ENCODE results near the gene TLR7.

DNA sequence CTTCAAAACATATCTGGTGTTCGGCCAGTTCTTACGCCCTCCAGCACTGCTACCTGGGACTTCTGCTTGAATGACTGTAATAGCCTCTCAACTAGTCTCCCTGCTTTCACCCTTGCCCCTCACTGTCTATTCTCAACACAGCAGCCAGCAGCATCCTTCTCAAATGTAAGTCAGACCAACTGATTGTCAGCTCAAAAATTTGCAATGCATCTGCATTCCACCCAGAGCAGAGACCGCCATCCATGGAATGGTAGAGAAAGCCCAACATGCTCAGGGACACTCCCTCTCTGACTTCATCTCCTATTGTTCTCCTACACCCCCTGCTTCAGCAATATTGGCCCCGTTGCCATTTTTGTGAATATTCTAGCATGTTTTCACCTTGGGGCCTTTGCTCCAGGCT, 5.9 kb downstream of the TLR7 start:
- TF ChIP-seq, protein P1, sequence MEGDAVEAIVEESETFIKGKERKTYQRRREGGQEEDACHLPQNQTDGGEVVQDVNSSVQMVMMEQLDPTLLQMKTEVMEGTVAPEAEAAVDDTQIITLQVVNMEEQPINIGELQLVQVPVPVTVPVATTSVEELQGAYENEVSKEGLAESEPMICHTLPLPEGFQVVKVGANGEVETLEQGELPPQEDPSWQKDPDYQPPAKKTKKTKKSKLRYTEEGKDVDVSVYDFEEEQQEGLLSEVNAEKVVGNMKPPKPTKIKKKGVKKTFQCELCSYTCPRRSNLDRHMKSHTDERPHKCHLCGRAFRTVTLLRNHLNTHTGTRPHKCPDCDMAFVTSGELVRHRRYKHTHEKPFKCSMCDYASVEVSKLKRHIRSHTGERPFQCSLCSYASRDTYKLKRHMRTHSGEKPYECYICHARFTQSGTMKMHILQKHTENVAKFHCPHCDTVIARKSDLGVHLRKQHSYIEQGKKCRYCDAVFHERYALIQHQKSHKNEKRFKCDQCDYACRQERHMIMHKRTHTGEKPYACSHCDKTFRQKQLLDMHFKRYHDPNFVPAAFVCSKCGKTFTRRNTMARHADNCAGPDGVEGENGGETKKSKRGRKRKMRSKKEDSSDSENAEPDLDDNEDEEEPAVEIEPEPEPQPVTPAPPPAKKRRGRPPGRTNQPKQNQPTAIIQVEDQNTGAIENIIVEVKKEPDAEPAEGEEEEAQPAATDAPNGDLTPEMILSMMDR (IDR thresholded peaks at IDR 0.05), result no peak
- no peak for TF ChIP-seq POLR2AphosphoS5 (IDR thresholded peaks at IDR 0.05)

Measured in gastroesophageal sphincter (tissue), 3 donors.